Naive B cell (primary cell): ENCODE data around the gene IFITM2. TPM values are rescaled to one million over a fixed set of nuclear protein-coding genes. Genes with fewer than 3 reads are reported as not detected.

ENCODE experiments used
- ATAC-seq, 2 donors: fragments of 150-1000 bp; cut with Tn5 transposase; 2 replicates each; pipeline ENCODE4 v1.10.0; 2021; ENCODE audit warnings: low read depth in 2 of 2, mild to moderate bottlenecking in 2 of 2, moderate library complexity in 2 of 2
- DNase-seq: peaks from one replicate; pipeline ENCODE4 v3.0.0; 2022
- H3K27ac Mint-ChIP-seq, 6 donors: one replicate each; pipeline ENCODE4 v1.8.0; 2020 to 2022; ENCODE audit warnings: mild to moderate bottlenecking in 6 of 6, mixed read lengths in 6 of 6, moderate library complexity in 5 of 6, inconsistent platforms in 2 of 6
- H3K27me3 Mint-ChIP-seq, 3 donors: one replicate each; pipeline ENCODE4 v1.8.0; 2021 to 2022; ENCODE audit warnings: mixed read lengths in 3 of 3, mild to moderate bottlenecking in 1 of 3
- H3K36me3 Mint-ChIP-seq, 2 donors: one replicate each; pipeline ENCODE4 v1.8.0; 2020 to 2022; ENCODE audit warnings: mixed read lengths in 2 of 2, inconsistent platforms in 1 of 2, mild to moderate bottlenecking in 1 of 2
- H3K4me1 Mint-ChIP-seq, 3 donors: one replicate each; pipeline ENCODE4 v1.8.0; 2020 to 2022; ENCODE audit warnings: mixed read lengths in 3 of 3, inconsistent platforms in 1 of 3, mild to moderate bottlenecking in 1 of 3, moderate library complexity in 1 of 3
- H3K4me3 Mint-ChIP-seq, 8 donors: one replicate each; pipeline ENCODE4 v1.8.0; 2020 to 2022; ENCODE audit warnings: mild to moderate bottlenecking in 8 of 8, mixed read lengths in 8 of 8, moderate library complexity in 8 of 8, inconsistent platforms in 2 of 8
- H3K9me3 Mint-ChIP-seq, 7 donors: one replicate each; pipeline ENCODE4 v1.8.0; 2020 to 2022; ENCODE audit warnings: mixed read lengths in 7 of 7, mild to moderate bottlenecking in 5 of 7, inconsistent platforms in 2 of 7, moderate library complexity in 1 of 7
- polyA plus RNA-seq, 6 donors: library from polyadenylated mRNA; unstranded; fragments of 300-500 nt; fragmentation: Illumina TruSeq; gene quantifications; one replicate each; pipeline ENCODE4 v1.2.3, GENCODE V29; 2021; ENCODE audit warnings: low read depth in 6 of 6

IFITM2 gene
- polyA plus RNA-seq, 6 donors from 2014 or later: 915 to 1,467 (median 1,288) TPM

DNA sequence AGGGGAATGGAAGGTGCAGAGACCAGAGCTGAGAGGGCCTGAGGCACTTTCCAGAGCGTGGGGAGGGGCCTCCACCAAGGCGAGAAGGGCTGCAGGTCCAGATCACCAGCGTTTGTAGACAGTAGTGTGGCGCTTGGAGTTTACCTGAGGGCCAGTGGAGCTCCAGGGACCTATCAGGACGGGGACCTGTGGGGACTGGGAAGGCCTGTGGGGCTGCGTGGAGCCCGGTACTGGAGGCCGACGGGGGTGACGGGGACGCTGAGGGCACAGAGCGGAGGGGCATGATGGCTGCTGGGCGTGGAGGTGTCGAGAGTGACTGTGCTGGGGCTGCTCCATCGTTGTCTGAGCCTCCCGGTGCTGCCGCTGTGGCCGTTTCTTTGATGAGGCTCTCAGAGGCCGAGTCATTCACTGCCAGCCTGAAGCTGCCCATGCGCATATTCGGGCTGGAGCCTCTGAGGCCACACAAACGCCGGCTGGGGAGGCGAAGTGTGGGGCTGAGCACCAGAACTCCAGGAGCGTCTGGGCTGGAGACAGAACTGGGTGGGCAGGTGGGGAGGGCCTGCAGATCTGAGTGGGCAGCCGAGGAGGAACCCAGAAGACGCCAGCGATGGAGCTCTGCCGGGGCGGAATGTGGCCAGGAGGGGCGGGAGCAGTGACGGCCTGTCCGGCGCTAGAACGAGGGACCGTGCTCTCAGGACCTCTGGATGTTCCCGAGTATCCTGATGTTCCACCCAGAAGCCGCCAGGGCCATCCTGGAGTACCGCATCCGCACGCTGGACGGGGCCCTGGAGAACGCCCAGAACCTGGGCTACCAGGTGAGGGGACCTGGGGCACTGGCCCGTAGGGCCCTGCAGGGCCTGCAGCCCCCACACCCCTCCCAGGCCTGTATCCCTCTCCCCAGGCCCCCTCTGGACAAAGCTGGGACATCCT is 16.1 kb upstream of the IFITM2 start:
- H3K9me3 Mint-ChIP-seq: no peaks in the 10 kb centered on the region
- H3K27ac Mint-ChIP-seq: peak overlapping the region in 1 of 6 donors; percentile 49
- peak overlapping the region in 5 of 8 donors; percentile 10 to 76 (median 32) for H3K4me3 Mint-ChIP-seq
- peaks cover 0 to 15% (median 8%) of the 10 kb centered on the region in 3 donors for H3K27me3 Mint-ChIP-seq
- peaks cover 15 to 27% (median 27%) of the 10 kb centered on the region in 3 donors for H3K4me1 Mint-ChIP-seq
- no peak for ATAC-seq
- H3K36me3 Mint-ChIP-seq: peaks cover 0 to 10% of the 10 kb centered on the region in 2 donors
- DNase-seq: no peak

DNA sequence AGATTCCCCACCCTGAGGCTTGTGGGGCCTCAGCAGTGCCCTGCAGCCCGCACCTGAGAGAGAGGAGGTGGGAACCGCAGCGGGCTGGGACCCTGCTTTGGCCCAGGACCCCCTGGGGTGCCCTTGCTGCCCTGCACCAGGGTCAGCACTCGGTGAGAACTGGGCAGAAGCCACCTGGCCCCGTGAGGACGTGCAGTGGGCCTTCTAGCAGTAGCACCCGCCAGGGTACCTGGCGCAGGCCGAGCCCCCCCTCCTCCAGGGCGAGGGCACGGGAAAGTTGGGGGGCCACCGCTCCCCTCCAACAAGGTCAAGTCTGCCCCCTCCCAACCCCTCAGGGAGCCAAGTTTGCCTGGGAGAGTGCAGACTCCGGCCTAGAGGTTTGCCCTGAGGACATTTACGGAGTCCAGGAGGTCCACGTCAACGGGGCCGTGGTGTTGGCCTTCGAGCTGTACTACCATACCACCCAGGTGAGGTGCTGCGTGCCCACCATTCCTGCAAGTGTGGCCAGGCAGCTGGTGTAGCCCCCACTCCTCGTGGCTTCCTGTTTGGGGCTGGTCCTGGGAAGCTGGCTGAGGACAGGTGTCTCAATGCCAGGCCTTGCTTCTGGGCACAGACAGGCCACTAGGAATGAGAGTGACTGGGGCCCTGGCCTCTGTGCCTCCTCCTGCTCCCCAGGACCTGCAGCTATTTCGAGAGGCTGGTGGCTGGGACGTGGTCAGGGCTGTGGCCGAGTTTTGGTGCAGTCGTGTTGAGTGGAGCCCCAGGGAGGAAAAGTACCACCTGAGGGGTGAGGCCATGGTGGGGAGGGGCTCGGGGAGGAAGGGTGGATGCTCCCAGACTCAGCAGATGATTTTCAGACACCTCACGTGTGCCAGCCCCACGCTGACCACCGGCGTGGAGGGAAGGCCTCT is 15.2 kb upstream of the IFITM2 start:
- Mint-ChIP-seq H3K27ac (peak overlapping the region in 1 of 6 donors; percentile 66), H3K27me3 (peaks cover 0 to 7% (median 5%) of the 10 kb centered on the region in 3 donors)

DNA sequence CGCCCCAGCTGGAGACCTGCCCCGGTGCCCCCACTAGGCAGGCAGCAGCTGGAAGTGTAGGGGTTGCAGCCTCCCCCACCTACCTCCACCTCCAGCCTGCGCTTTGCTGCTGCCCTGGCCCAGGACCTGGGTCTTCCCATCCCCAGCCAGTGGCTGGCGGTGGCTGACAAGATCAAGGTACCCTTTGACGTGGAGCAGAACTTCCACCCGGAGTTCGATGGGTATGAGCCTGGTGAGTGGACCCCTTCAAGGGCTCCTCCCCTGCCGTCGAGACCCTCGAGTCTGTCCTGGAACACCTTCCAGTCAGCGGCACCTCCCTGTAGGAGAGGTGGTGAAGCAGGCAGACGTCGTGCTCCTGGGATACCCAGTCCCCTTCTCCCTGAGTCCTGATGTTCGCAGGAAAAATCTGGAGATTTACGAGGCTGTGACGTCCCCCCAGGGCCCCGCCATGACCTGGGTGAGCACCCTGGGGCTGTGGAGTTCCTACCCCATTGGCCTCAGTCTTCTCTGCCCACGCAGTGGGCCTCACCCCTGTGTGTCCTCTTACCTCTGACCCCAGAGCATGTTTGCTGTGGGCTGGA is 14.3 kb upstream of the IFITM2 start:
- DNase-seq (no peak), ATAC-seq (no peak)
- peaks cover 8 to 20% (median 12%) of the 10 kb centered on the region in 3 donors for H3K4me1 Mint-ChIP-seq
- H3K27me3 Mint-ChIP-seq: peaks cover 0 to 11% (median 7%) of the 10 kb centered on the region in 3 donors
- peaks cover 0 to 10% of the 10 kb centered on the region in 2 donors for H3K36me3 Mint-ChIP-seq
- H3K9me3 Mint-ChIP-seq: no peaks in the 10 kb centered on the region
- H3K4me3 Mint-ChIP-seq: peak overlapping the region in 1 of 8 donors; percentile 47
- H3K27ac Mint-ChIP-seq: no peak overlapping the region

More for the DNA sequence above, 15.2 kb upstream of the IFITM2 start:
- peaks cover 0 to 10% of the 10 kb centered on the region in 2 donors for H3K36me3 Mint-ChIP-seq
- peak overlapping the region in 1 of 8 donors; percentile 47 for H3K4me3 Mint-ChIP-seq
- DNase-seq (no peak), ATAC-seq (no peak)
- no peaks in the 10 kb centered on the region for H3K9me3 Mint-ChIP-seq
- peaks cover 12 to 21% (median 20%) of the 10 kb centered on the region in 3 donors for H3K4me1 Mint-ChIP-seq

DNA sequence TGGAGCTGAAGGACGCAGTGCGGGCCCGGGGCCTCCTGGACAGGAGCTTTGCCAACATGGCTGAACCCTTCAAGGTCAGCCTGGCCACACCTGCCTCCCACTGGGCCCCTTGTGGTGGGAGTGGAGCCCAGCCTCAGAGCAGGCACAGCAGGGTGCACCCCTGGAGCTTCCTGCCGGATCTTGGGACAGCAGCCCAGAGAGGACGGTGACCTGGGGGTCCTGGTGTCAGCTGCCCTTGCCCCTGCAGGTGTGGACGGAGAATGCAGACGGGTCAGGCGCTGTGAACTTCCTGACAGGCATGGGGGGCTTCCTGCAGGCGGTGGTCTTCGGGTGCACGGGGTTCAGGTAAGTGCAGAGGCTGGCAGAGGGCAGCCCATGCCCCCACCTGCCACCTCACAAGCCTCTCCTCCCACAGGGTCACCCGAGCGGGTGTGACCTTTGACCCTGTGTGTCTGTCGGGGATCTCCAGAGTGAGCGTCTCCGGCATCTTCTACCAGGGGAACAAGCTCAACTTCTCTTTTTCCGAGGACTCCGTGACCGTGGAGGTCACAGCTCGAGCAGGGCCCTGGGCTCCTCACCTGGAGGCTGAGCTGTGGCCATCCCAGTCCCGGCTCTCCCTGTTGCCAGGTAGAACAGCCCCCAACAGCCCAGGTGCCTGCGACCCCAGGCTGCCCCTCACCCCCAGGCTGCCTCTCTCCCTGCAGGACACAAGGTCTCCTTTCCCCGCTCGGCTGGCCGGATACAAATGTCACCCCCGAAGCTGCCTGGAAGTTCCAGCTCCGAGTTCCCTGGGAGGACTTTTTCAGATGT is 13.6 kb upstream of the IFITM2 start:
- Mint-ChIP-seq H3K36me3 (peaks cover 0 to 10% of the 10 kb centered on the region in 2 donors), H3K9me3 (no peaks in the 10 kb centered on the region), H3K27me3 (peaks cover 0 to 11% (median 7%) of the 10 kb centered on the region in 3 donors), H3K27ac (no peak overlapping the region), H3K4me1 (peaks cover 8 to 20% (median 12%) of the 10 kb centered on the region in 3 donors), H3K4me3 (no peak overlapping the region)
- DNase-seq (no peak), ATAC-seq (no peak)

DNA sequence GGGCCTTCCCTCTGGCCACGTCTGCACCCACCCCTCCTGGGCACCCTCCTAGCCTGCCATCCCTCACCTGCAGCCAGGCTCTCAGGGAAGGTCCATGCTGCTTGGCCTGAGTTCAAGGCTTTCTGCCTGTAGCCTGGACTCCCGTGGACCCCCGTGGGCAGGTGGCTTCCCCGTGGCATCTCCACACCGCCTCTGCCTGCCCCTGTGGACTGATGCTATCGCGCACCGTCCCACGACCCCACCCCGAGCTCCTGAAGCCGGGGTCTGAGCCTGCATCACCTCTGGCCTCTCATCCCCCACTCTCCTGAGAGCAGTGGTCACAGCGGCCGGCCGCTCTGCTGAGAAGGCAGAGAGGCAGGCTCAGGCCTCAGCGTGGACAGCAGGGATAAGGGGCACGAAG is 12.8 kb upstream of the IFITM2 start:
- Mint-ChIP-seq H3K4me3 (peak overlapping the region in 1 of 8 donors; percentile 29), H3K4me1 (peaks cover 7 to 14% (median 8%) of the 10 kb centered on the region in 3 donors), H3K27ac (no peak overlapping the region), H3K9me3 (no peaks in the 10 kb centered on the region), H3K36me3 (peaks cover 0 to 10% of the 10 kb centered on the region in 2 donors), H3K27me3 (peaks cover 0 to 11% (median 7%) of the 10 kb centered on the region in 3 donors)
- no peak for ATAC-seq
- no peak for DNase-seq

DNA sequence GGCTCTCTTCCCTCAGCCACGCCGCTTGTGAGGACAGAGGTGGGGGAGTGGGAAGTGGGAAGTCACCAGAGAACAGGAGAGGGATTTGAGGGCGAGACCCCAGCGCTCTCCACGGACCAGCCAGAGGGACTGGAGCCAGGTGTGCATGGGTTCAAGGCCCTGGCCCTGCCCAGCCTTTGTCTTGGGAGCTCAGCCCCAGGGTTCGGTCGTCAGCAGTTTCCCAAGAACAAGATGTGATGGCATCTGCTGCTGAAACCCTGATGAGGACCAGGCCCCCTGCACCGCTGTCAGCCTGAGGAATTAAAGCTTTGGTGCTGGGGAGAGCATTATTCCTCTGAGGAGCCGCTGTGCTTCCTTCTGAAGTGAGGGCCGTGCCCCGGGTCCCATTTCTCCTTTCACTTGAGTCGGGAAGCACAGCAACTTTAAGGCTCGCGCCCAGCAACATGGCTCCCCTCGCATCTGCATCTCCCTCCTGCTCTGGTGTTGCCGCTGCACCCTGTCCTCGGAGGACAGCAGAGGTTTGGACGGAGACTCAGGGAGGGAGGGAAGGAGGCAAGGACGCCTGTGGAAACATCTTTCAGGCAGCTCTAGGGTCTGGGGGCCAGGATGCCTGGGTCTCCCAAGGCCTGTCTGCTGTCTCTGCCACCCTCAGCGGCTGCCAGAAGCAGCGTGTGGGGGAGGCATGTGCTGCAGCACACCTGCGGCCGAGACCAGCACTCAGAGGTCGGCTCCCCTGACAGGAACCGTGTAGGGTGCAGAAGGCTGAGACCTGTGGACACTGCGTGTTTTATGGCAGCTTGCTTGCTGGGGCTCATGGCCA is 12.1 kb upstream of the IFITM2 start:
- H3K4me1 Mint-ChIP-seq: peaks cover 4 to 13% (median 5%) of the 10 kb centered on the region in 3 donors
- peaks cover 0 to 11% (median 7%) of the 10 kb centered on the region in 3 donors for H3K27me3 Mint-ChIP-seq
- H3K4me3 Mint-ChIP-seq: no peak overlapping the region
- H3K27ac Mint-ChIP-seq: no peak overlapping the region
- H3K36me3 Mint-ChIP-seq: peaks cover 0 to 10% of the 10 kb centered on the region in 2 donors
- ATAC-seq (no peak), DNase-seq (no peak)
- no peaks in the 10 kb centered on the region for H3K9me3 Mint-ChIP-seq

GRCh38 chr11:296171-297050 is 11.2 kb upstream of the IFITM2 start:
- no peak for ATAC-seq
- Mint-ChIP-seq H3K27ac (peak overlapping the region in 1 of 6 donors; percentile 63), H3K9me3 (no peaks in the 10 kb centered on the region), H3K4me1 (peaks cover 5 to 13% (median 7%) of the 10 kb centered on the region in 3 donors), H3K27me3 (peaks cover 0 to 11% (median 7%) of the 10 kb centered on the region in 3 donors), H3K36me3 (peaks cover 0 to 2% of the 10 kb centered on the region in 2 donors), H3K4me3 (no peak overlapping the region)
- no peak for DNase-seq

DNA sequence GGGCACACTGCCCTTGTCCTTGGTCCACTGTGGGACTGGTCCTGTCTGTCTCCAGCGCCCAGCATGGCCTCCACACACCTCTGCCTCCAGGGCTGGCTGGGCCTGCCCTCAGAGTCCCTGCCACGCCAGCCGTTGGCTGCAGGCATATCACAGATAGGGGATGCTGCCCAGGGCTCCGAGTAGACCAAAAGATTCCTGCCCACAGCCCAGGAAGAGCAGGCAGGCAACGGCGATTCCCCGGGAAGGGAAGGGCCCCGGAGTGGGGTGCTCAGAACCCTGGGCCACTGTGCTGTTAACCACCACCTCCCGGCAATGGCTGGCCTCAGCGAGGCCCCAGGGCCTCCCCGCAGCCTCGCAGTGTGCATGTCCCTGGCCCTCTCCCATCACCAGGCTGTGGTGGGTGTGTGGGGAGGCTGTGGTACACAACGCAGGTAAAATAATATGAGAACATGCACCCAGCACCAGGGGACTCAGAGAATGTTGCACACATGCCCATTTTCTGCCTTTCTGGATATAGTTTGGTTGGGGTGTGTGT is 10.5 kb upstream of the IFITM2 start:
- ATAC-seq: no peak

DNA sequence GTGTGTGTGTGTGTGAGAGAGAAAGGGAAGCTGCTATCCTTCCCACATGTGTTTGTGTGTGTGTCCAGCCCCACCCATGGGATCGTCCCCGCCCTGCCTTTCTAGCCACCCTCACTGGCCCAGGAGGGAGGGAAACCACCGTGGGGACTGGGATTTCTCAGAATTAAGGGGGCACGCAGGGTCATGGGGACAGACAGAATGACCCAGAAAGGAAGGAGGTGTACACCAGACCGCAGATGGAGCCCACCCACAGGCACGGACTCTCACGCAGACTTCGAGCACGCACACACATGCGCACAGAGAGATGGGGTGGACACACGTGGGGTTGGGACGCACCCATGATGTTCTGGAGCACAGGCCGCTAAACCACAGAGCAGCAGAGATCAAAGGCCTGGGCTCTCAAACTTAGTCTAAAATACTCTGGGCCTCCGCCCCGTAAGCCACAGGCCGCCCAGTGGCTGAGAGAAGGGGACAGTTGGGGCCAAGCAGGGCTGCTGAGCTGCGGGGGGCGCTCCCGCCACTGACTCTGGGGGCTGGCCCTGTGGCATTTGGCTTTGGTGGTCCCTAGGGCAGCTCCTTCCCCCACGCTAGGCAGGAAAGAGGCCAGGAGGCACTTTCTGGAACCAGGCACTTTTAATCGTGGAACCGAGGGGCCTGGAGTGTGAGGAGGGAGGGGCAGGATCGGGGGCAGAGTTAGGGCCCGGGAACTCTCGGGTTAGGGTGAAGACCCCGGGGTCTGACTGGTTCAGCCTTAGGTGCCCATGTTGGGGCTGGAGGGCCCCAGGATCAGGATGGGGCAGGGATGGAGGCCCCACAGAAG is 9.8 kb upstream of the IFITM2 start:
- peak overlapping the region in 1 of 8 donors; percentile 12 for H3K4me3 Mint-ChIP-seq
- H3K36me3 Mint-ChIP-seq: no peaks in the 10 kb centered on the region
- no peaks in the 10 kb centered on the region for H3K9me3 Mint-ChIP-seq
- H3K27me3 Mint-ChIP-seq: peaks cover 0 to 11% (median 7%) of the 10 kb centered on the region in 3 donors
- DNase-seq (no peak), ATAC-seq (no peak)
- H3K27ac Mint-ChIP-seq: peak overlapping the region in 1 of 6 donors; percentile 46
- H3K4me1 Mint-ChIP-seq: peaks cover 9 to 16% (median 10%) of the 10 kb centered on the region in 3 donors

More for the DNA sequence above, 10.5 kb upstream of the IFITM2 start:
- peak overlapping the region in 1 of 6 donors; percentile 46 for H3K27ac Mint-ChIP-seq
- no peaks in the 10 kb centered on the region for H3K36me3 Mint-ChIP-seq
- peaks cover 0 to 11% (median 7%) of the 10 kb centered on the region in 3 donors for H3K27me3 Mint-ChIP-seq
- DNase-seq: no peak
- peak overlapping the region in 1 of 8 donors; percentile 33 for H3K4me3 Mint-ChIP-seq
- no peaks in the 10 kb centered on the region for H3K9me3 Mint-ChIP-seq
- H3K4me1 Mint-ChIP-seq: peaks cover 5 to 15% (median 7%) of the 10 kb centered on the region in 3 donors
